ENCODE measurements around the gene RBM22.

RBM22 gene

DNA sequence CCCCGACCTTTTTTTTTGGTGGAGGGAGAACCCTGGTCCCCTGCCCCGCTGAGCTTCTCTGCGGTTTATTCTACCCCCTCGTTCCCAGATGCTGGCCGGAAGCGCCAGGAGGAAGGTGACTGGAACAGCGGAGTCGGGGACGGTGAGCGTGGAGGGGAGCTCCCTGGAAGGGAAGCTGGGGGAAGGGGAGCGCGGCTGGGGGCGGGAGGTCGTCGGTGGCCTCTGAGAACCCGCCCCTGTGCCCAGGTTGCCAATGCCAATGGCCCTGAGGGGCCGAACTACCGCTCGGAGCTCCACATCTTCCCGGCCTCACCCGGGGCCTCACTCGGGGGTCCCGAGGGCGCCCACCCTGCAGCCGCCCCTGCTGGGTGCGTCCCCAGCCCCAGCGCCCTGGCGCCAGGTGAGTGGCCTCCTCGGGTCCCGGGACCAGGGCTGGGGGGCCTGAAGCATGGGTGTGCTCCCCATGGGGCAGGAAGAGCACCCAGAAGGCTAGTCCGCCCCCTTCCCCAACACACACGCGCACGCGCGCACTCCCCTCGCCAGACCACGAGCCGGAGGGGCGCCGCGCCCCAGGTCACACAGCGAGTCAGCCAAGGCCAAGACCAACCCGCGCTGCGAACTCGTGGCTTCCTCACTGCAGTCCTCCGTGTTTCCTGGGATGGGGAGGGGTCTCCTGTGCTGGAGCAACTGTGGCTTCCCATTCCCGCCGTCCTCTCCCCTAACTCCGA, 29.2 kb downstream of the RBM22 start:
- peak overlapping the region; percentile 70 for H3K4me3 ChIP-seq (ENCODE audit: low read length)
- no peaks in the 10 kb centered on the region for H3K9me3 ChIP-seq (ENCODE audit: control insufficient read depth, low read length)
- DNase-seq (ENCODE audit: low read depth) = peak; percentile 12
- no peaks in the 10 kb centered on the region for H3K27me3 ChIP-seq (replicated peaks; ENCODE audit: control insufficient read depth, insufficient read depth, low read length)
- peak overlapping the region; percentile 27 for H3K9ac ChIP-seq (ENCODE audit: low read length)
- H3K36me3 ChIP-seq (ENCODE audit: control insufficient read depth, insufficient read depth, low read length, severe bottlenecking) = no peaks in the 10 kb centered on the region
- H3K4me1 ChIP-seq (ENCODE audit: control insufficient read depth, insufficient read depth, low read length) = peaks cover 24% of the 10 kb centered on the region

DNA sequence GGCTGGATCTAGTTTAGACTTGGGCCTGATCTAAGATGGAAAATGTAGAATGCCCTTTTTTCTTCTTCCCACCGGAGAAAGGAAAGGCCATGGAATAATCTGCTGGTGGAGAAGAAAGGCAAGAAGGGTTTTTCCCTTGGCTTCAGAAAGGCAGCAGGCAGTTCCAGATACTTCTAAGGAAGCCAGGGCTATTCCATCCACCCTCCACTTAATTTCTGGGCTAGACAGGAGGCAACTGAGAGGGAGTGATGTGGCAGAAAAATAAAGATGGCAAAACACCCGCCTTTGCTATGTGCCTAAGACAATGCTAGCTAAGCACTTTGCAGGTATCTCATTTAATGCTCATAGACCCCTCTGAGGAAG, 29.9 kb downstream of the RBM22 start:
- no peaks in the 10 kb centered on the region for H3K36me3 ChIP-seq (ENCODE audit: control insufficient read depth, insufficient read depth, low read length, severe bottlenecking)
- no peak for DNase-seq (ENCODE audit: low read depth)
- H3K4me1 ChIP-seq (ENCODE audit: control insufficient read depth, insufficient read depth, low read length) = peaks cover 24% of the 10 kb centered on the region
- no peaks in the 10 kb centered on the region for H3K27me3 ChIP-seq (replicated peaks; ENCODE audit: control insufficient read depth, insufficient read depth, low read length)
- no peak overlapping the region for H3K9ac ChIP-seq (ENCODE audit: low read length)
- H3K9me3 ChIP-seq (ENCODE audit: control insufficient read depth, low read length) = no peaks in the 10 kb centered on the region
- no peak overlapping the region for H3K4me3 ChIP-seq (ENCODE audit: low read length)

DNA sequence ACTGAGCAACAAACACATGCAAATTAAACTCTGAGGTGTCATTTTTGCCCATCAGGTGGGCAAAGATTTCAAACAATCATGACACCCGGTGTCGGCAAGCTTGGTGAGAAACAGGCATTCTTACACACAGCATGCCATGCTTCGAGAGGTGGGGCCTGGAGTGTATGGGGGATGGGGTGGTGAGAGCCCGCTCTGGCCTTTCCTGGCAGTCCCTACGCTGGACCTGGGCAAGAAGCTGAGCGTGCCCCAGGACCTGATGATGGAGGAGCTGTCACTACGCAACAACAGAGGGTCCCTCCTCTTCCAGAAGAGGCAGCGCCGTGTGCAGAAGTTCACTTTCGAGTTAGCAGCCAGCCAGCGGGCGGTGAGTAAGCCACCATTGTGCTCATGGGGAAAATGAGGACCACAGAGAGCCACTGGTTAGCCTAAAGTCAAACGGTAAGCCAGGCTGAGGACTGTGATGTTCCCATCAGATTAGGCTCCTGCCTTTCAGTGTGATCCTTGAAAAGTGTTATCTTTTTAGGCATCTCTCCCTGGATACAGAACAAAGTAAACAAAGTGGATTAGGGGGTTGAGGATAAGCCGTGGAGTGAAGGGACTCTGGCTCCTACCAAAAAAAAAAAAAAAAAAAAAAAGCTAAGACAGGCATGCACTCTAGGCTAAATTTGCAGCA, 30.5 kb downstream of the RBM22 start:
- H3K9me3 ChIP-seq (ENCODE audit: control insufficient read depth, low read length) = no peaks in the 10 kb centered on the region
- peaks cover 24% of the 10 kb centered on the region for H3K4me1 ChIP-seq (ENCODE audit: control insufficient read depth, insufficient read depth, low read length)
- no peak for DNase-seq (ENCODE audit: low read depth)

DNA sequence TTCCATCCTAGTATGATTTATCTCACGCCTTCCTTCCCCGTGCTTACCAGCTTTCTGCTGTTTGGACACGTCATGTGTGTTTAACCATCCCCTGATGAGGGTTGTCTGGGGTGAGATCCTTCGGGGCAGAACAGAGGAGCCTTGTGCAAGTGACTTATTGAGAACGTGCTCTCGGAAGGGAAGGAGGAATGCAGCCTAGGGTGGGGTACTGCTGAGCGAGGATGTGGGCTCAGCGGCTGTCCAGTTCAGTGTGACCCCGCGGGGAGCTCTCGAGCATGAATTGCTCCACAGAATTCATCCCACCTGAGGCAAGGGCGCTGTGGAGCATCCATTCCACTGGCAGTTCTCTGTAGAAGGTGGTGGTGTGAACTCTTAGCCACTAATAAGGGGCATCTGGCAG, 35.8 kb downstream of the RBM22 start:
- no peaks in the 10 kb centered on the region for H3K9me3 ChIP-seq (ENCODE audit: control insufficient read depth, low read length)
- H3K27me3 ChIP-seq (replicated peaks; ENCODE audit: control insufficient read depth, insufficient read depth, low read length) = peaks cover 6% of the 10 kb centered on the region
- H3K9ac ChIP-seq (ENCODE audit: low read length) = no peak overlapping the region
- H3K36me3 ChIP-seq (ENCODE audit: control insufficient read depth, insufficient read depth, low read length, severe bottlenecking) = no peaks in the 10 kb centered on the region
- no peak for DNase-seq (ENCODE audit: low read depth)
- no peak overlapping the region for H3K4me3 ChIP-seq (ENCODE audit: low read length)
- H3K4me1 ChIP-seq (ENCODE audit: control insufficient read depth, insufficient read depth, low read length) = no peaks in the 10 kb centered on the region

More for the DNA sequence above, 30.5 kb downstream of the RBM22 start:
- Histone ChIP-seq H3K9ac (ENCODE audit: low read length) (no peak overlapping the region), H3K4me3 (ENCODE audit: low read length) (no peak overlapping the region), H3K27me3 (replicated peaks; ENCODE audit: control insufficient read depth, insufficient read depth, low read length) (no peaks in the 10 kb centered on the region), H3K36me3 (ENCODE audit: control insufficient read depth, insufficient read depth, low read length, severe bottlenecking) (no peaks in the 10 kb centered on the region)

DNA sequence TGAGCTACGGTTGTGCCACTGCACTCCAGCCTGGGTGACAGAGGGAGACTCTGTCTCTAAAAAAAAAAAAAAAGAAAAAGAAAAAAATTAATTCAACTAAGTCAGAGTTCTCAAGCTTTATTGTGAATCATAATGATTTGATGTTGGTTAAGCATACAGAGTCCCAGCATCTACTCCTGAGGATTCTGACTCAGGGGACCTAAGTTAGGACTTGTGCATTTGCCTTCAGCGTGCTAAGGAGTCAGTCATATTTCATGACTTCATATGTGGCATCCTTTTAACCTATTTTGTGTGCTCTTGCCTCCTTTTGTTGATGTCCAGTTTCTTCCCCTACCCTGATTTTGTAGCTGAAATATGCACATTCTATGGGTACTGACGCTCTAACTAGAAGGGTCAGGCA, 36.9 kb downstream of the RBM22 start:
- no peak for DNase-seq (ENCODE audit: low read depth)
- no peak overlapping the region for H3K4me3 ChIP-seq (ENCODE audit: low read length)
- no peaks in the 10 kb centered on the region for H3K4me1 ChIP-seq (ENCODE audit: control insufficient read depth, insufficient read depth, low read length)
- no peaks in the 10 kb centered on the region for H3K36me3 ChIP-seq (ENCODE audit: control insufficient read depth, insufficient read depth, low read length, severe bottlenecking)
- H3K9me3 ChIP-seq (ENCODE audit: control insufficient read depth, low read length) = no peaks in the 10 kb centered on the region
- H3K27me3 ChIP-seq (replicated peaks; ENCODE audit: control insufficient read depth, insufficient read depth, low read length) = peaks cover 6% of the 10 kb centered on the region
- no peak overlapping the region for H3K9ac ChIP-seq (ENCODE audit: low read length)

DNA sequence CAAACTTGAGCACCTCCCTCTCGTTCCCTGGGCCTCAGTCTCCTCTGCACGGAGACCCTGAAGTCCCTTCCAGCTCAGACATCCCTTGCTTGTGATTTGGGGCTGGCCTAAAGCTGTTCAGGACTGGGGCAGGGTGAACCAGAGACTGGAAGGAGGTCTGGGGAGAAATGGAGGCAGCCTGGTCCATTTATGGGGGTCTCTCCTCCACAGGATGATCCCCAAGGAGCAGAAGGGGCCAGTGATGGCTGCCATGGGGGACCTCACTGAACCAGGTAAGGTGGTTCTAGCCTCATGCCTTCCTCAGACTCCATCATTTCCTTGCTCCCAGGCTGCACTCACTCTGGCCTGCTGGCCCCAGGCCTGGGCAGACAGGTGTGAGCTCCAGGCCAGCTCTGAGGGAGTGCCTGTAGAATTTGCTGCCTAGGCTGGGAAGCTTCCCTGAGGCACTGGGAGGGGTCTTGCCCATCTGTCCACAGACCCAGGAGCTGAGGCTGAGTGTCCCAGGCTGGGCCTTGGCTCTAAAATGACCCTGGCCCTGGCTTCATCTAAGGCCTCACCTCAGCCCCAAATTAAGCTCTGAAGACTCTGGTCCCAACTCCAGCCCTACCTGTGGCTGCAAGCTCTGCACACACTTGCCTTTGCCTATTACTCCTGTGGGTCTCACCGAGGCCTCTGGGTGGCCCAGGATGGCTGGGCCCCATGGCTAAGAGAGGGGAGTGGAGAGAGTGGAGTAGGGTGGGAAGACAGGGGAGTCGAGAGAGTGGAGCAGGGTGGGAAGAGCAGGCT, 37.9 kb downstream of the RBM22 start:
- H3K27me3 ChIP-seq (replicated peaks; ENCODE audit: control insufficient read depth, insufficient read depth, low read length) = peaks cover 6% of the 10 kb centered on the region
- no peak for DNase-seq (ENCODE audit: low read depth)
- no peaks in the 10 kb centered on the region for H3K36me3 ChIP-seq (ENCODE audit: control insufficient read depth, insufficient read depth, low read length, severe bottlenecking)
- no peaks in the 10 kb centered on the region for H3K4me1 ChIP-seq (ENCODE audit: control insufficient read depth, insufficient read depth, low read length)
- H3K9me3 ChIP-seq (ENCODE audit: control insufficient read depth, low read length) = no peaks in the 10 kb centered on the region
- H3K9ac ChIP-seq (ENCODE audit: low read length) = no peak overlapping the region
- H3K4me3 ChIP-seq (ENCODE audit: low read length) = no peak overlapping the region

DNA sequence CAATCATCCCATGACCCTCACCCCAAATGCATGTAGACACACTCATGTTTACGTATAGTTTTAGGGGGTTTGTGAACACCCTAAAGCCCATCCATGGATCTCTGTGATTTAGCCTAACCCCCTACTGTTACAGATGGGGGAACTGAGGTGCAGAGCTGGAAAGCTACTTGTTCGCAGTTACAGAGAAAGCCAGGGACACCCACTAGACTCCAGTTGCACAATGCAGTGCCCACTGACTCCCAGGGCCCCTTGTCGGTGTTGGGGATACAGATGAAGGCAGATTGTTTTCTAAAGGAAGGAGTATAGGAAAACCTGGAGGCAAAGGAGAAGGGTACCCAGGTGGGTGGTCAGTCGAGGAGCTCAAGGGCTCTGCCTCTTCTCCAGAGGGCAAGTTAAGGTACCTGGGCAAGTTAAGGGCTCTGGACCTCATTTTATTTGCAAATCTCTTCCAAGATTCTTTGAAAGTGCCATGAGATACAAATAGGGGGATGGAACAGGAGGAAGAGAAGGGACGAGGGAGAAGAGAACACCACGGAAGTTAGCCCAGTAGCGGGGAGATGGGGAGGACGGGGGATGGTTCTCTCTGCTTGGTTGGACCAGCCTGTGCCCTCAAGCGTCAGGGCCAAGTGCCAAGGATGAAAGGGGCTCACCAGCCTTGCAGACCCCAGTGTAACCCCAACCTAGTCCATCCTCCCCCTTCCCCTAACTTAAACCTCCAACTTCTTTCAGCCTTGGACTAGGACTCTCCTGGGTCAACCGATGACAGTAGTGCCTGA, 38.9 kb downstream of the RBM22 start:
- DNase-seq (ENCODE audit: low read depth) = no peak
- no peak overlapping the region for H3K4me3 ChIP-seq (ENCODE audit: low read length)
- peaks cover 6% of the 10 kb centered on the region for H3K27me3 ChIP-seq (replicated peaks; ENCODE audit: control insufficient read depth, insufficient read depth, low read length)
- H3K36me3 ChIP-seq (ENCODE audit: control insufficient read depth, insufficient read depth, low read length, severe bottlenecking) = no peaks in the 10 kb centered on the region
- no peaks in the 10 kb centered on the region for H3K9me3 ChIP-seq (ENCODE audit: control insufficient read depth, low read length)
- H3K9ac ChIP-seq (ENCODE audit: low read length) = no peak overlapping the region
- H3K4me1 ChIP-seq (ENCODE audit: control insufficient read depth, insufficient read depth, low read length) = peaks cover 4% of the 10 kb centered on the region

DNA sequence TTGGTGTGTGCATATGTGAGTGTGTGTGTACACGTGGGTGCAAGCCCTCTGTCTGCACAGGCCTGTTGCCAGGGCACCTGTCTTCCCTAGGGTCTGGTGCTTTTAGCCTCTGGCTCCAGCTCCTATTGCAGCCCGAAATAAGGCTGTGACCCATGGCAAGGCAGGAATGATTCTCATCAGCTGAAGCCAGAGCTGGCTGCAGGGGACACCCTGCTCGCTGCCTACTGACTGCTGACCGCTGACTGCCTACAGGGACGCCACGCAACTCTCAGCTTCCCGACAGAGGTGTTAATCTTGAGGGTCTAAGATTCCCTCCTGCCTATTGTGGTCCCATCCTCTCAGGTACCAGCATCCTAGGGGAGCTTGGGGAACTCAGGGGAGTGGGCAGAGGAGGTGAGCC, 39.8 kb downstream of the RBM22 start, which contains the start of gene MYOZ3:
TSS of gene MYOZ3 (plus strand) at position 166 of the 400 bp plus-strand sequence. CDS start 1,691 bp downstream, outside the sequence.
- no peak for DNase-seq (ENCODE audit: low read depth)
- H3K27me3 ChIP-seq (replicated peaks; ENCODE audit: control insufficient read depth, insufficient read depth, low read length) = peaks cover 6% of the 10 kb centered on the region
- no peaks in the 10 kb centered on the region for H3K9me3 ChIP-seq (ENCODE audit: control insufficient read depth, low read length)
- H3K36me3 ChIP-seq (ENCODE audit: control insufficient read depth, insufficient read depth, low read length, severe bottlenecking) = no peaks in the 10 kb centered on the region
- H3K9ac ChIP-seq (ENCODE audit: low read length) = no peak within 1 kb of the TSS
- no peak within 1 kb of the TSS for H3K4me3 ChIP-seq (ENCODE audit: low read length)
- peaks cover 4% of the 10 kb centered on the region for H3K4me1 ChIP-seq (ENCODE audit: control insufficient read depth, insufficient read depth, low read length)

DNA sequence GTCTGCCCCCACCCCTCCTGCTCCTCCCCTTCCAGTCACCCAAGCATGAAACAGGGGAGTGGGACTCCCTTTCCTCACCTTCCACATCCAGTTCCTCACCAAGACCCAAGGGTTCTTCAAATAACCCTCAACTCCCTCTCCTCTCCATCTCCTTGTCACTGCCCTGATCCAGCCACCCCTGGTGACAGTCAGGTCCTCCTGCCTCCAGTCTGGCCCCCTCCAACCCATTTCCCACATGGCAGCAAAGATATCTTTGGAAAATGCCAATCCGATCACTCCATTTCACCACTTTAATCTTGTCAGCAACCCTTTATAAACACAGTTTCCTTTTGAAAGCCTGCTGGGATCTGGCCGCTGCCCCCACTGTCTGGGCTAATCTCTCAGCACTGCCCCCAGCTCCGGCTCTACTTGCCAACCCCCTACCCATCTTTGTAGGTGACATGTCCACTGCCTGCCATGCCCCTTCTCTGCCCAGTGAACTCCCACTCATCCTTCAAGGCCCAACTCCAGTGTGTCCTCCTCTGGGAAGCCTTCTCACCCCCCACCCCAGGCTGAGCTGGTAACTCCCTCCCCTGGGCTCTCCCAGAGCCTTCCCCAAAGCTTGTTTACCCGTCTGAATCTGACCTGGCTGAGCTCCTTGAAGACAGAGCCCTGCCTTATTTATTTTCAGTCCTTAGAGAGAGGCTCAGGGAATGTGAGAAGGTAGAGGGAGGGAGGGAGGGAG, 40.6 kb downstream of the RBM22 start:
- DNase-seq (ENCODE audit: low read depth) = no peak
- H3K9me3 ChIP-seq (ENCODE audit: control insufficient read depth, low read length) = no peaks in the 10 kb centered on the region
- H3K4me3 ChIP-seq (ENCODE audit: low read length) = no peak overlapping the region
- no peaks in the 10 kb centered on the region for H3K36me3 ChIP-seq (ENCODE audit: control insufficient read depth, insufficient read depth, low read length, severe bottlenecking)
- no peak overlapping the region for H3K9ac ChIP-seq (ENCODE audit: low read length)
- peaks cover 6% of the 10 kb centered on the region for H3K27me3 ChIP-seq (replicated peaks; ENCODE audit: control insufficient read depth, insufficient read depth, low read length)
- H3K4me1 ChIP-seq (ENCODE audit: control insufficient read depth, insufficient read depth, low read length) = peaks cover 4% of the 10 kb centered on the region

DNA sequence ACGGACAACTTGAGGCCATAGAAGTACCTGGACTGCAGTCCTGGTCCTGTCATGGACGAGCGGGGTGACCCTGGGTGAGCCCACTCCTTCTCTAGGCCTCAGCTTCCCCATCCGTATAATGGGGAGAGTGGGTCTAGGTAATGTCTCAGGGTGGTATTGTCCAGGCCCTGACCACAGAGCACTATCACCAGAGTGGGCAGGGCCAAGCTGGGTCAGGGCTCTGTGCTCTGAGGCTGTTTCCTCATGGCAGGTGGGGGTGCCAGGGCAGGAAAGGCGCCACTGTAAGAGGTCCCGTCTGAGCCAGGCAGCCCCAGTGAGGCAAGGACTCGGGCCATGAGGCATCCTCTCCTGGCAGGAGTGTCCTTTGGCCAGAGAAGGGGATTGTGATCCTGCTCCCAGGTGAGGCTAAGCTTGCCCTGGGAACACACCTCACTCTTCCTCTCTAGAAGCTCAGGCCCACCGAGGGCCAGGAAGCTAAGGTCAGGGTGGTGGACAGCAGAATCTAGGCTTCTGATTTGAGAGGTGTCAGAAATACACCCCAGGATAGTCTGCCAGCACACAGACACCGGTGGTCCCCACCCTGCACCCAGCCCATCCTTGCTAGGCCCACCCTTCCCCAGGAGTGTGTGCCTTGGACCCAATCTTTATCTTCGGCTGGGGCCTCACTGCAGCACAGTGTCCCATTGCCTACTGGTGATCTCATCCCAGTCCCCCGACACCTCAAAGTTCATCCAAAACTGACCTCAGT, 41.3 kb downstream of the RBM22 start:
- no peaks in the 10 kb centered on the region for H3K36me3 ChIP-seq (ENCODE audit: control insufficient read depth, insufficient read depth, low read length, severe bottlenecking)
- H3K9ac ChIP-seq (ENCODE audit: low read length) = no peak overlapping the region
- no peak overlapping the region for H3K4me3 ChIP-seq (ENCODE audit: low read length)
- H3K9me3 ChIP-seq (ENCODE audit: control insufficient read depth, low read length) = no peaks in the 10 kb centered on the region
- no peak for DNase-seq (ENCODE audit: low read depth)
- peaks cover 6% of the 10 kb centered on the region for H3K27me3 ChIP-seq (replicated peaks; ENCODE audit: control insufficient read depth, insufficient read depth, low read length)
- peaks cover 4% of the 10 kb centered on the region for H3K4me1 ChIP-seq (ENCODE audit: control insufficient read depth, insufficient read depth, low read length)

Data from adipocyte (in vitro differentiated cells).